Central memory CD8-positive, alpha-beta T cell (primary cell): ENCODE measurements around the gene CWC22.

Experiments
- ATAC-seq: fragments of 150-1000 bp; cut with Tn5 transposase; replicated peaks from 2 replicates; pipeline ENCODE4 v1.10.0; 2022; ENCODE audit warnings: mild to moderate bottlenecking, moderate FRiP score, moderate number of reproducible peaks; ENCODE audit not compliant: poor library complexity, severe bottlenecking; ENCODE audit errors: extremely low read depth
- DNase-seq, 2 donors: peaks; one replicate each; pipeline ENCODE4 v3.0.0; 2021; ENCODE audit warnings: low spot score in 2 of 2
- H3K27ac Mint-ChIP-seq: one replicate; pipeline ENCODE4 v1.8.0; 2022; ENCODE audit warnings: low read depth, mild to moderate bottlenecking, moderate library complexity, mixed read lengths
- H3K27me3 Mint-ChIP-seq: one replicate; pipeline ENCODE4 v1.8.0; 2022; ENCODE audit warnings: mixed read lengths
- H3K36me3 Mint-ChIP-seq: one replicate; pipeline ENCODE4 v1.8.0; 2022; ENCODE audit warnings: mild to moderate bottlenecking, moderate library complexity, mixed read lengths; ENCODE audit not compliant: insufficient read depth
- H3K4me1 Mint-ChIP-seq: one replicate; pipeline ENCODE4 v1.8.0; 2022; ENCODE audit warnings: mixed read lengths
- H3K4me3 Mint-ChIP-seq: one replicate; pipeline ENCODE4 v1.8.0; 2022; ENCODE audit warnings: mild to moderate bottlenecking, moderate library complexity, mixed read lengths
- H3K9me3 Mint-ChIP-seq: one replicate; pipeline ENCODE4 v1.8.0; 2022; ENCODE audit warnings: mixed read lengths

Gene CWC22

GRCh38 chr2:179999000-179999399 is 8.1 kb downstream of the CWC22 start:
- H3K27me3 Mint-ChIP-seq: no peaks in the 10 kb centered on the region
- ATAC-seq (no peak), DNase-seq (no peak)
- H3K27ac Mint-ChIP-seq: no peak overlapping the region
- H3K4me3 Mint-ChIP-seq: no peak overlapping the region
- H3K9me3 Mint-ChIP-seq: no peaks in the 10 kb centered on the region
- H3K36me3 Mint-ChIP-seq: peaks cover 5% of the 10 kb centered on the region
- peaks cover 60% of the 10 kb centered on the region for H3K4me1 Mint-ChIP-seq

GRCh38 chr2:179995741-179996515 is 11.2 kb downstream of the CWC22 start:
- Mint-ChIP-seq H3K4me1 (peaks cover 52% of the 10 kb centered on the region), H3K4me3 (no peak overlapping the region), H3K36me3 (peaks cover 5% of the 10 kb centered on the region), H3K27me3 (no peaks in the 10 kb centered on the region), H3K27ac (no peak overlapping the region), H3K9me3 (no peaks in the 10 kb centered on the region)
- no peak for DNase-seq
- ATAC-seq: no peak

GRCh38 chr2:179991344-179991743 is 15.8 kb downstream of the CWC22 start:
- Mint-ChIP-seq H3K4me1 (peaks cover 47% of the 10 kb centered on the region), H3K27me3 (no peaks in the 10 kb centered on the region), H3K27ac (peak overlapping the region; percentile 56), H3K4me3 (no peak overlapping the region), H3K36me3 (peaks cover 21% of the 10 kb centered on the region), H3K9me3 (no peaks in the 10 kb centered on the region)
- DNase-seq (no peak), ATAC-seq (no peak)

- peaks cover 46% of the 10 kb centered on the region for H3K4me1 Mint-ChIP-seq
- H3K9me3 Mint-ChIP-seq: no peaks in the 10 kb centered on the region
- H3K27me3 Mint-ChIP-seq: no peaks in the 10 kb centered on the region
- H3K27ac Mint-ChIP-seq: peak overlapping the region; percentile 65
- peaks cover 26% of the 10 kb centered on the region for H3K36me3 Mint-ChIP-seq
- no peak for ATAC-seq
- no peak overlapping the region for H3K4me3 Mint-ChIP-seq
- DNase-seq: no peak
These were observed 16.3 kb downstream of the CWC22 start for GRCh38 chr2:179990676-179991317.

- DNase-seq: no peak
- no peak overlapping the region for H3K4me3 Mint-ChIP-seq
- no peaks in the 10 kb centered on the region for H3K27me3 Mint-ChIP-seq
- peaks cover 38% of the 10 kb centered on the region for H3K36me3 Mint-ChIP-seq
- H3K27ac Mint-ChIP-seq: no peak overlapping the region
- H3K4me1 Mint-ChIP-seq: peaks cover 39% of the 10 kb centered on the region
- ATAC-seq: no peak
- no peaks in the 10 kb centered on the region for H3K9me3 Mint-ChIP-seq
These were observed 19.2 kb downstream of the CWC22 start for GRCh38 chr2:179987916-179988315.

GRCh38 chr2:179985163-179985820 is 21.8 kb downstream of the CWC22 start:
- Mint-ChIP-seq H3K27ac (no peak overlapping the region), H3K36me3 (peaks cover 51% of the 10 kb centered on the region), H3K4me3 (peak overlapping the region; percentile 61), H3K27me3 (no peaks in the 10 kb centered on the region), H3K9me3 (no peaks in the 10 kb centered on the region), H3K4me1 (peaks cover 15% of the 10 kb centered on the region)
- DNase-seq (no peak), ATAC-seq (no peak)

- H3K36me3 Mint-ChIP-seq: peaks cover 55% of the 10 kb centered on the region
- H3K4me1 Mint-ChIP-seq: peaks cover 5% of the 10 kb centered on the region
- no peak overlapping the region for H3K27ac Mint-ChIP-seq
- ATAC-seq: no peak
- H3K9me3 Mint-ChIP-seq: no peaks in the 10 kb centered on the region
- H3K27me3 Mint-ChIP-seq: no peaks in the 10 kb centered on the region
- H3K4me3 Mint-ChIP-seq: no peak overlapping the region
- no peak for DNase-seq
These were observed 23.7 kb downstream of the CWC22 start for GRCh38 chr2:179983250-179983932.

- H3K4me1 Mint-ChIP-seq: peaks cover 11% of the 10 kb centered on the region
- H3K27me3 Mint-ChIP-seq: no peaks in the 10 kb centered on the region
- H3K9me3 Mint-ChIP-seq: no peaks in the 10 kb centered on the region
- ATAC-seq: no peak
- H3K4me3 Mint-ChIP-seq: no peak overlapping the region
- H3K36me3 Mint-ChIP-seq: peaks cover 47% of the 10 kb centered on the region
- DNase-seq: no peak
- H3K27ac Mint-ChIP-seq: no peak overlapping the region
These were observed 26.0 kb downstream of the CWC22 start for GRCh38 chr2:179981085-179981484.

GRCh38 chr2:179974761-179975160 is 32.3 kb downstream of the CWC22 start:
- ATAC-seq (no peak), DNase-seq (no peak)
- no peaks in the 10 kb centered on the region for H3K9me3 Mint-ChIP-seq
- peaks cover 12% of the 10 kb centered on the region for H3K4me1 Mint-ChIP-seq
- H3K4me3 Mint-ChIP-seq: no peak overlapping the region
- no peaks in the 10 kb centered on the region for H3K27me3 Mint-ChIP-seq
- H3K36me3 Mint-ChIP-seq: peaks cover 46% of the 10 kb centered on the region
- H3K27ac Mint-ChIP-seq: peak overlapping the region; percentile 35

- Mint-ChIP-seq H3K36me3 (peaks cover 40% of the 10 kb centered on the region), H3K9me3 (no peaks in the 10 kb centered on the region), H3K4me1 (peaks cover 10% of the 10 kb centered on the region), H3K4me3 (no peak overlapping the region), H3K27ac (no peak overlapping the region), H3K27me3 (no peaks in the 10 kb centered on the region)
- ATAC-seq (no peak), DNase-seq (no peak)
These were observed 40.2 kb downstream of the CWC22 start for GRCh38 chr2:179966778-179967394.

GRCh38 chr2:179965291-179966258 is 41.5 kb downstream of the CWC22 start:
- Mint-ChIP-seq H3K4me3 (no peak overlapping the region), H3K36me3 (peaks cover 39% of the 10 kb centered on the region)
- ATAC-seq: no peak

More at GRCh38 chr2:179965291-179966258, 41.5 kb downstream of the CWC22 start:
- Mint-ChIP-seq H3K4me1 (peaks cover 10% of the 10 kb centered on the region), H3K27ac (no peak overlapping the region), H3K27me3 (no peaks in the 10 kb centered on the region), H3K9me3 (no peaks in the 10 kb centered on the region)
- no peak for DNase-seq
